GM12873 (cell line): ENCODE results near the gene NUP50.

Experiments
- CTCF ChIP-seq: IDR thresholded peaks from 2 replicates; pipeline ENCODE4 v1.5.1; 2012; ENCODE audit warnings: low read depth, mild to moderate bottlenecking, moderate library complexity, low read length, control low read depth; ENCODE audit not compliant: insufficient read depth; ENCODE audit errors: missing control alignments

The NUP50 gene

GRCh38 chr22:45172881-45173585 is 9.3 kb downstream of the NUP50 start:
- no peak for TF ChIP-seq CTCF

GRCh38 chr22:45179276-45180049 is 15.7 kb downstream of the NUP50 start:
- TF ChIP-seq CTCF: no peak

GRCh38 chr22:45180146-45180679 is 16.5 kb downstream of the NUP50 start:
- TF ChIP-seq CTCF: no peak

GRCh38 chr22:45181240-45181639 is 17.5 kb downstream of the NUP50 start:
- TF ChIP-seq CTCF: no peak

DNA sequence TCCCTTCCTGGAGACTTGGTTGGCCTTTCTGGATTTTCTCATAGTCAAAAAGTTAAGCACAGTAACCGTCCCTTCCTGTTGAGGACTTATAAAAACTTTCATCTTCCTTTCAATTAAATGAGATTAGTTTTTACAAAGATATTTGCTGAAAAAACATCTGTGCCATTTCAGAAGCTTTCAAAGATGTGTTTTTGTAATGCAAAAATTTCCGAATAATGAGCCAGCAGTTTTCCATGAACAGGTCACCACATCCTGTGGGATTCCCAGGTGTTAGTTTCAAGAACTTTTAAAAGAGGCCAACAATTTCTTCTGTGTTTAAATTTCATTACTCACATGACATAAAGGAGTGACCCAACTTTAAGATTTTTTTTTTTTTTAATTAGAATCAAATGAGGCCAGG is 18.0 kb downstream of the NUP50 start:
- no peak for TF ChIP-seq CTCF

GRCh38 chr22:45183974-45184373 is 20.2 kb downstream of the NUP50 start:
- TF ChIP-seq CTCF: no peak
